HT-29 (cell line): ENCODE measurements around the gene TAB3. TPM values are rescaled to one million over a fixed set of nuclear protein-coding genes. Genes with fewer than 3 reads are reported as not detected.

Experiments used
- total RNA-seq: library from RNA; depleted of rRNA; stranded (reverse); fragments of >200 nt; shearing (Covaris generic); gene quantifications from 2 replicates; pipeline ENCODE4 v1.2.3, GENCODE V29; 2014; rRNA removed

The TAB3 gene
- total RNA-seq, 1 experiment from 2014 or later, result 4.4 TPM

Other genes with a start within 250 kb of the TAB3 start
- gene GK, start 235.8 kb downstream of the TAB3 start, total RNA-seq, result 1.2 and 1.5 TPM in 2 replicates
- gene FTHL17, start 182.8 kb upstream of the TAB3 start, total RNA-seq, result not detected in 2 replicates